ENCODE measurements around the gene LSAMP. TPM values are rescaled to one million over a fixed set of nuclear protein-coding genes. Genes with fewer than 3 reads are reported as not detected.

The LSAMP gene
- total and polyA plus RNA-seq, 9 of the 15 experiments (the other 6 are each of a cell fraction or from before 2014, with no cell fraction given), result 0.09 to 0.11 TPM; not detected in 7

- TF ChIP-seq HBP1 (CRISPR knock-in tag; IDR thresholded peaks at IDR 0.05) (no peak), TRIM24 (IDR thresholded peaks at IDR 0.05) (0 out of 4 replicates have a peak, but pooled peaks of 1 of the 2 experiments have one; percentile 23)
Measured at GRCh38 chr3:115790759-115791158, 654.5 kb downstream of the LSAMP start (continued).

GRCh38 chr3:115789481-115789880 is 655.8 kb downstream of the LSAMP start:
- POLR2A ChIA-PET, result no interaction called here
- Histone ChIP-seq H3K9ac (ENCODE audit: insufficient read depth in 1 of 2, low read depth in 2 of 2, low read length in 2 of 2) (no peak overlapping the region), H3K4me3 (no peak overlapping the region), H3K9me3 (replicated peaks; ENCODE audit: control insufficient read depth, insufficient read depth, low read depth, low read length) (no peaks in the 10 kb centered on the region), H3K4me1 (replicated peaks in 1 of 2; ENCODE audit: control insufficient read depth in 2 of 2, insufficient read depth in 2 of 2, low read length in 2 of 2) (peaks cover 2 to 3% of the 10 kb centered on the region in 2 experiments; a peak in 2 of 5 replicates), H3K4me2 (ENCODE audit: insufficient read depth, low read length) (no peak overlapping the region), H2AFZ (ENCODE audit: low read depth, low read length) (no peak overlapping the region), H3K36me3 (ENCODE audit: control insufficient read depth, insufficient read depth, low read length) (no peaks in the 10 kb centered on the region), H3K27ac (ENCODE audit: extremely low read depth, low read depth, low read length) (no peak overlapping the region), H3K9me1 (ENCODE audit: control insufficient read depth, insufficient read depth, low read length) (no peaks in the 10 kb centered on the region), H3K79me2 (ENCODE audit: control insufficient read depth, insufficient read depth, low read length) (no peaks in the 10 kb centered on the region), H3K27me3 (ENCODE audit: control insufficient read depth in 2 of 2, insufficient read depth in 2 of 2, low read length in 2 of 2) (no peaks in the 10 kb centered on the region), H4K20me1 (replicated peaks; ENCODE audit: control insufficient read depth, insufficient read depth, low read length) (no peaks in the 10 kb centered on the region)
- CTCF ChIA-PET (ENCODE audit: low intra/inter-chr PET ratio), result no interaction called here
- intact Hi-C loops (cut with micrococcal nuclease), result loop anchor here (10.0 kb wide), 1 partner anchor 695 kb away; no protein-coding TSS in a partner anchor
- ATAC-seq, result no peak
- FAIRE-seq, result no peak
- BruUV-seq (replicated peaks), result no TSS peak
- WGBS (ENCODE audit: insufficient coverage, low coverage, missing lambda C conversion rate), result 33% methylated on average over 4 of the region's 4 CpGs
- in situ Hi-C loops (cut with MboI), result no loop called here
- TF ChIP-seq CREB3L1 (IDR thresholded peaks at IDR 0.05; ENCODE audit: borderline replicate concordance, low read depth), result no peak
- no peak for TF ChIP-seq SIN3B (IDR thresholded peaks at IDR 0.05; ENCODE audit: low read depth)
- no peak for DNase-seq (ENCODE audit: extremely low read depth in 1 of 4, low spot score in 3 of 4)
